Bronchial epithelial cell (primary cell): ENCODE data around the gene BTBD2. TPM values are rescaled to one million over a fixed set of nuclear protein-coding genes. Genes with fewer than 3 reads are reported as not detected.
A peak's percentile ranks its signal among the peaks of the same experiment; 100 is the strongest.

Experiments used
- DNase-seq: peaks from one replicate; pipeline ENCODE4 v3.0.0-alpha.2; 2010; ENCODE audit warnings: low read depth
- FAIRE-seq: peaks from 2 replicates; lab custom pipeline; 2011; peaks lifted over from hg19 to GRCh38; lab: Jason Lieb, UNC
- H3K27me3 ChIP-seq: 2 replicates; pipeline ENCODE4 v1.5.1; 2011; ENCODE audit warnings: low read length; ENCODE audit not compliant: control insufficient read depth, insufficient read depth
- H3K36me3 ChIP-seq: 2 replicates; pipeline ENCODE4 v1.5.1; 2011; ENCODE audit warnings: low read length; ENCODE audit not compliant: control insufficient read depth, insufficient read depth
- H3K4me3 ChIP-seq: 2 replicates; pipeline ENCODE4 v1.5.1; 2011; ENCODE audit warnings: mild to moderate bottlenecking, low read depth, low read length, control low read depth
- total RNA-seq: library from RNA; depleted of rRNA; stranded (reverse); fragments of >200 nt; gene quantifications from 2 replicates; pipeline ENCODE4 v1.2.1, GENCODE V29; 2014
- TF ChIP-seq, protein P1 (sequence below): IDR thresholded peaks from 2 replicates; pipeline ENCODE4 v1.5.1; 2011; ENCODE audit warnings: mild to moderate bottlenecking, moderate library complexity, low read length, control low read depth, inconsistent platforms; ENCODE audit not compliant: insufficient read depth, severe bottlenecking

BTBD2 gene
- total RNA-seq, 1 donor from 2014 or later, result 23.2 TPM

DNA sequence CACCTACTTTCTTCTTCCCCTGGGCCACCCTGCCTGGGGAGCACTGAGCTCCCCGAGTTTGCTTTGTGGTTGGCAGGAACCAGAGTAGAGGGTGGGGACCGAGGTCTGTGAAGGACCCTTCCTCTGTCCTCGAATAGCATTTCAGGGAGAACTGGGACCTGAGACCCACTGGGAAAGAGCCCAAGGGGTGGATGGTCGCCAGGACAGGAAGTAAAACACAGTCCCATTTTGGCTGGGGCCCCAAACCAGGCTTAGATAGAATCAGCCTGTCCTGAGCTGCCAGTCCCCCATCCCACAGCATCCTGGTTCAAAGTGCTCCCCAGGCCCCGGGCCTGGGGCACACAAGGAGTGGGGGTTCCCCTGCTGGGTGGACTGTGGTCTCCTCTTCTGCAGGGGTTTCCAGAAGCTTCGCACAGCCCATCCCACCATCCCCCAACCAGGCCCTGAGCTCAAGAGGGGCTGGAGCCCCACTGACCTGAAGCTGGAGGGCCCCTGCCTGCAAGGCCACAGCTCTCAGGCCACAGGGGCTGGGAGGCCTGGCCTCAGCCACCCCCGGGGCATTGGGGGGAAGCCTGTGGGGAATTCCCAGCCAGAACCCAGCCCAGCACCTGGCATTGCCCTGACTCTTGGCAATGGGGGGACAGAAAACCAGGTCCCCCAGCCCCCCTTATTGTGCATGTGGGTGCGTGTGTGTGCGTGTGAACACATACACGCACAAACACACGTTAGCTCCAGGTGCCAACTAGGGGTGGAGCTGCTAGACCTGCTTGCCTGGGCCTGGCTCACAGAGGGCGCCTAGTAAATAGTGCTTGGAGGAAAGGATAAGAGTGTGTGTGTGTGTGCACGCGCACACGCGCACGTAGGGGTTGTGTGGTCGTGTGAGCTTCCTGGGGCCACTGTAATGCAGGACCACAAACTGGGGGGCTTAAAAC is 36.5 kb upstream of the BTBD2 start:
- peak; percentile 40 for DNase-seq
- TF ChIP-seq, protein P1, sequence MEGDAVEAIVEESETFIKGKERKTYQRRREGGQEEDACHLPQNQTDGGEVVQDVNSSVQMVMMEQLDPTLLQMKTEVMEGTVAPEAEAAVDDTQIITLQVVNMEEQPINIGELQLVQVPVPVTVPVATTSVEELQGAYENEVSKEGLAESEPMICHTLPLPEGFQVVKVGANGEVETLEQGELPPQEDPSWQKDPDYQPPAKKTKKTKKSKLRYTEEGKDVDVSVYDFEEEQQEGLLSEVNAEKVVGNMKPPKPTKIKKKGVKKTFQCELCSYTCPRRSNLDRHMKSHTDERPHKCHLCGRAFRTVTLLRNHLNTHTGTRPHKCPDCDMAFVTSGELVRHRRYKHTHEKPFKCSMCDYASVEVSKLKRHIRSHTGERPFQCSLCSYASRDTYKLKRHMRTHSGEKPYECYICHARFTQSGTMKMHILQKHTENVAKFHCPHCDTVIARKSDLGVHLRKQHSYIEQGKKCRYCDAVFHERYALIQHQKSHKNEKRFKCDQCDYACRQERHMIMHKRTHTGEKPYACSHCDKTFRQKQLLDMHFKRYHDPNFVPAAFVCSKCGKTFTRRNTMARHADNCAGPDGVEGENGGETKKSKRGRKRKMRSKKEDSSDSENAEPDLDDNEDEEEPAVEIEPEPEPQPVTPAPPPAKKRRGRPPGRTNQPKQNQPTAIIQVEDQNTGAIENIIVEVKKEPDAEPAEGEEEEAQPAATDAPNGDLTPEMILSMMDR, result no peak
- peak; percentile 13 for FAIRE-seq
- no peaks in the 10 kb centered on the region for H3K27me3 ChIP-seq
- peaks cover 32% of the 10 kb centered on the region for H3K36me3 ChIP-seq
- no peak overlapping the region for H3K4me3 ChIP-seq

DNA sequence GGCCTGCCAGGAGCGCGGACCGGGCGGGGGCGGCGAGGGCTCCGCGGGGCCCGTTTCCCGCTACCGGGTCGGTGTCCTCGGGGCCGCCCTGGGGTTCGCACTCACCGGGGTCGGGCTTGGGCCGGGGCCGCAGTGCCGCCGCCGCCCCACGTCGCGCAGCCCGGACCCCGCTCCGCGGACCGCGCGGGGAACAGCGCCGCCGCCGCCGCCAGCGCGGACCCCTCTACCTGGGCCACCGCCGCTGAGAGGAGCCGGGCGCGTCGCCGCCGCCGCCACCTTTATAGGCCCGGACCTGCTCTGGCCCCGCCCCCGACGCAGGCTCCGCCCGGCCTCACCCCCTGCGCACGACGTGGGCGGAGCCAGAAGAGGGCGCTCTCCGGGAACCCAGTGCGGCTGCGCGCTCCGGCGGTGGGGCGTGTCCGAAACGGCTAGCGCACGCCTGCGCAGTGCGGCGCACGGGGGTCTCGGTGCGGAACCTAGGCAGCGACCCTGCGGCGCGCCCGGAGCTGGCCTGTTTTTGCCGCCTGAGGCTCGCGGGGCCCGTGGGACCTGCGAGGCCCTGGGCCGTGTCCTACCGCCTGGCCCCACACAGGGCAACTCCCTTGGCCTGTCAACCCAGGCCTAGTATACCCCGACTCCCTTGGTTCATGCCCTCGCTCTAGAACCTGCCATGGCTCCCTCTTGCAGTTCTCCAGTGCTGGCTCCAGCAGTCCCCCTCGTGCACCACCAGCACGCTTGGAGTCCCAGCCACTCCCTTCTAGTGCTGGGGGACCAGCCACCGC is 35.7 kb upstream of the BTBD2 start, which contains the start of gene MKNK2:
Gene MKNK2, minus strand, starts transcription at position 254 of the 782 bp plus-strand sequence. CDS start 393 bp downstream, outside the sequence.
- peak; percentile 34 for DNase-seq
- no peak for FAIRE-seq

DNA sequence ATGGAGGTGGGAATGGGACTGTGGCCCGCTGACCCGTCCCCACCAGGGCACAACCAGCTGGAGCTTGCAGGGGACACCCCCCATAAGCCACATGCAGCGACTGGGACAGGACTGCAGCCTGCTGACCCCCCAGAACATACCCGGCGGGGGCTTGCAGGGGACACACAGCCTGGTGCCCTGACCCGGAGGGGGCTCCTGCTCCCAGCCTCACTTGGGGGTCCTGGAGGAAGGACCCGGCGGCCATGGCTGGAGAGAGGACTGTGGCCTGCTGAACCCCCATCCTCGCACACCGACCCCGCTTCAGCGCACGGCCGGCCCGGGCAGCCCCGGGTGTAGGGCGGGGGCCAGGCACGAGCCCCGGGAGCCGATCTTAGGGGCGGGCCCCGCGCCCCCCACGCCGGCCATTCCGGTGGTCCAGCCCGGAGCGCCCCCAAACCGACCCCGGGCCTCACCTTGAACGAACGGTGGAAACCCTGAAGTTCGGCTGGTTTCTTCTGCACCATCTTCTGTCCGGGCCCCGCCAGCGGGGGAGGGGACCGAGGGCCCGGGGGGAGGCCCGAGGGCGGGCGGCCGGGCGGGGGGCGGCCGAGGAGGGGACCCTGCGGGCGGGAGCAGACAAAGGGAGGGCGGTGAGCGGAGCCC is 35.0 kb upstream of the BTBD2 start:
- FAIRE-seq (no peak), DNase-seq (no peak)
- Histone ChIP-seq H3K4me3 (peak overlapping the region; percentile 80), H3K36me3 (peaks cover 46% of the 10 kb centered on the region), H3K27me3 (no peaks in the 10 kb centered on the region)
- TF ChIP-seq, protein P1, result no peak

More for the DNA sequence above, 35.7 kb upstream of the BTBD2 start, which contains the start of gene MKNK2:
- TF ChIP-seq, protein P1, result peak; percentile 71
- Histone ChIP-seq H3K4me3 (peak within 1 kb of the TSS; percentile 80), H3K27me3 (no peaks in the 10 kb centered on the region), H3K36me3 (peaks cover 39% of the 10 kb centered on the region)

DNA sequence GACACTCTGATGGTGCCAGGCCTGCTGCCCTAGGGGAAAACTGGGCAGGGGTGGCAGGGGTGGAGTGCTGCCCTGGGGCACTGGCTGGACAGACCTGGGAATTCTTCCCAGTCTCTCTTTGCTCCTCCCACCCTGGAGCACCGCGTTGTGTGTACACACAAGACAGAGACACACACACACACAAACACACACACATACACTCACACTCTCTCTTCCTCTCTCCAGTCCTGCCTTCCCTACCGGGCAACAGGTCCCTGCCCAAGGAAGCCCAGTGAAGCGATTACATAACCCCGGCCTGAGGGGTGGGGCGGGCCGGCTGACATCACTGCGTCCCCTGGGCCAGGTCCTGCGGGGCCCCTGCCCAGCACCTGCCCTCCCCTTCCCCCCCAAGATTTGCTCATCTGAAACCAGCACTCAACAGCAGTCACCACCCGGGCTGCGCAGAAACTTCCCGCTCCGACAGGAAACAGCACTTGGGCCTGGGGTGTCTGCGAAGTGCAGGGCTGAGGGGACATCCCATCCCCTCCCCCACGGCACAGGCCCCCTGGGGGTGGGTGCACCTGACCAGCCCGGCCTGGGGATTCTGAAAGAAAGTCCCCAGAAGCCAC is 34.3 kb upstream of the BTBD2 start:
- peak overlapping the region; percentile 80 for H3K4me3 ChIP-seq
- TF ChIP-seq, protein P1, result no peak
- H3K36me3 ChIP-seq, result peaks cover 52% of the 10 kb centered on the region
- no peaks in the 10 kb centered on the region for H3K27me3 ChIP-seq
- DNase-seq (peak; percentile 51), FAIRE-seq (no peak)

DNA sequence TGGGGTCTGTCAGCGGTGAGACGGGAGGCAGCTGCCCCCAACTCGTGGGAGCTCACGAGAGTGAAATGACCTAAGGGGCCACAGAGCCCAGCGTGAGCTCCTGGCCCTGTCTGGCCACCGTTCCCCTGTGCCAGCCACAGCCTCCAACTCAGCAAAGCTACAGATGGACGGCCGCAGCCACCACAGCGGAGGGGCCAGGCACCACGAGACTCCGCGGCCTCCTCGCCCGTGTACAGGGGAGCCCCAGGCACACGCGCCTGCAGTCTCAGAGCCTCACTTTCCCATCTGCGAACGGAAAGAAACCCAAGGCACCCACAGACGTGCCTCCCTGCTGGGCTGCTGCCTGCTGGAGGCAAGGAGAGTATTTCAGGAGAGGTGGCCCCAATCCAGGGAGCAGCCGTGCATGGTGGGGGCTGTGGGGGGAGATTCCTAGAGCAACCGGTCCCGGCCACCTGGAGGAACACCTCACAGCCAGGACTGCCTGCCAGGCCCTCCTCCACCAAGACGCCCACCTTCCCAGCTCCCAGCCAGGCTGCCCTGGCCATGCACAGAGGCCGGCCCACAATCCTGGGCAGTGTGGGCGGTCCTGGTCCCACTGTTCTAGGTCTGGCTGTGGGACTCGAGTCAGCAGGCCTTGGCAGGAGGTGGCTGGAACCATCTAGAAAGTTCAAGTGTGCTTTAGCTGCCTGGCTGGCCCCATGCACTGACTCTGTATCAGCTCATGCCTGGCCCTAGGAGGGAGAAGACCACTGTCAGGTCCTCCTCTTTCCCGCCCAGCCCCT is 33.6 kb upstream of the BTBD2 start:
- H3K36me3 ChIP-seq, result peaks cover 58% of the 10 kb centered on the region
- DNase-seq (no peak), FAIRE-seq (no peak)
- TF ChIP-seq, protein P1, result no peak
- H3K27me3 ChIP-seq, result no peaks in the 10 kb centered on the region
- H3K4me3 ChIP-seq, result peak overlapping the region; percentile 80
